GM12874 (cell line): ENCODE results near the gene SHCBP1L.

ENCODE experiments used
- TF ChIP-seq, protein P1 (sequence below): IDR thresholded peaks from 2 replicates; pipeline ENCODE4 v1.5.1; 2011; ENCODE audit warnings: low read depth, mild to moderate bottlenecking, control low read depth, low read length, moderate library complexity; ENCODE audit not compliant: insufficient read depth

SHCBP1L gene

DNA sequence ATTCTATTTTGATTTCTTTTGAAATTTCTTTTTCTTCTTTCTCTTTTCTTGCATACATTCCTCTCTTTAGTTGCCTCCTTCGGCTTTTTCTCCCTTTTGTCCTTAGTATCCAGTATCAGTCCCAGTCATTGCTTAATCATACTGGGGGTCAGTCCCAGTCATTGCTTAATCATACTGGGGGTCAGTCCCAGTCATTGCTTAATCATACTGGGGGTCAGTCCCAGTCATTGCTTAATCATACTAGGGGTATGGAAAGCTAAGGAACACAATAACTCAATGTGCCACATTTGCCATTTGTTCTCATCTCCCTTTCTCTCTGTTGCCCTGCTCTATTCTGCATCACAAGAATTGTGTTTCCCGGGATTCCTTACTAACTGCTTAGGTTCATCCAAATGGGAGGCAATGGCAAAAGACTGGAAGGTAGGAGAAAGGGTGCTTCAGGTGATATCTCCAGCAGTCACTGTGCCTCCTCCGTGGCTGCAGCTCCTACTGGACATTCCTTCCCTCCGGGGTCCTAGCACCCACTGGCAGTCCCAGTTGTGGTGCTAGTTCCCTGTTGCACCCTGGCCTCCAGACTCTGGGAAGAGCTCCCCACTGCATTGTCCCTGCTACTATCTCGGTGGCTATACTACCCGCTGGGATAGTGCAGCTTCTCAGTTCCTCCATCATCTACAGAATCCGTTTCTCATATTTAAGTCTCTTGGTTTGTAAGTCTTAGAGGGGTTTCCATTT is 37.6 kb upstream of the SHCBP1L start:
- TF ChIP-seq, protein P1, sequence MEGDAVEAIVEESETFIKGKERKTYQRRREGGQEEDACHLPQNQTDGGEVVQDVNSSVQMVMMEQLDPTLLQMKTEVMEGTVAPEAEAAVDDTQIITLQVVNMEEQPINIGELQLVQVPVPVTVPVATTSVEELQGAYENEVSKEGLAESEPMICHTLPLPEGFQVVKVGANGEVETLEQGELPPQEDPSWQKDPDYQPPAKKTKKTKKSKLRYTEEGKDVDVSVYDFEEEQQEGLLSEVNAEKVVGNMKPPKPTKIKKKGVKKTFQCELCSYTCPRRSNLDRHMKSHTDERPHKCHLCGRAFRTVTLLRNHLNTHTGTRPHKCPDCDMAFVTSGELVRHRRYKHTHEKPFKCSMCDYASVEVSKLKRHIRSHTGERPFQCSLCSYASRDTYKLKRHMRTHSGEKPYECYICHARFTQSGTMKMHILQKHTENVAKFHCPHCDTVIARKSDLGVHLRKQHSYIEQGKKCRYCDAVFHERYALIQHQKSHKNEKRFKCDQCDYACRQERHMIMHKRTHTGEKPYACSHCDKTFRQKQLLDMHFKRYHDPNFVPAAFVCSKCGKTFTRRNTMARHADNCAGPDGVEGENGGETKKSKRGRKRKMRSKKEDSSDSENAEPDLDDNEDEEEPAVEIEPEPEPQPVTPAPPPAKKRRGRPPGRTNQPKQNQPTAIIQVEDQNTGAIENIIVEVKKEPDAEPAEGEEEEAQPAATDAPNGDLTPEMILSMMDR = no peak

DNA sequence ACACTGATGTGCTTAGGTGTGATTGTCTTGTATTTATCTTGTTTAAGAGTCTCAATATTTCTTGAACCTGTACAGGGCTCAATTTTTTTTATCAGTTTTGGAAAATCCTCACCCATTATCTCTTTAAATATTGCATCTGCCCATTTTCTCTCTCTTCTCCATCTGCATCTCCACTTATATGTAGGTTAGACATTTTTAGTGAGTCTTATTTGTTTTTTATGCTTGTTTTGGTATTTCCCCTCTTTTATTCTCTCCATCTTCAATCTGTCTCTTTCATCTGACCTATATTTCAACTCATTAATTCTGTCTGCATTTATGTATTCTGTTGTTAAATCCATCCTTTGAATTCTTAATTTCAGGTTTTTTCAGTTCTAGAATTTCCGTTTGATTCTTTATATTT is 32.9 kb upstream of the SHCBP1L start:
- TF ChIP-seq, protein P1 = no peak

GRCh38 chr1:182984621-182985020 is 31.7 kb upstream of the SHCBP1L start:
- TF ChIP-seq, protein P1 = no peak

DNA sequence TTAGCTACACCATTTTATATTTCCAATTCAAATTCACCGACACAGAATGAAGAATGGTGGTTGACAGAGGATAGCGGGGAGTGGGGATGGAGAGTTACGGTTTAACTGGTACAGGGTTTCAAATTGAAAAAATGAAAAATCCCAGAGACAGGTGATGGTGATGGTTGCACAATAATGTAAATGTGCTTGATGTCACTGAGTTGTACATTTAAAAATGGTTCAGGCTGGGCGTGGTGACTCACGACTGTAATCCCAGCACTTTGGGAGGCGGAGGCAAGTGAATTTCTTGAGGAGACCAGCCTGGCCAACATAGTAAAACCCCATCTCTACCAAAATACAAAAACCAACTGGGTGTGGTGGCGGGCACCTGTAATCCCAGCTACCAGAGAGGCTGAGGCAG is 31.2 kb upstream of the SHCBP1L start:
- TF ChIP-seq, protein P1 = no peak

- TF ChIP-seq, protein P1 = no peak
Measured at GRCh38 chr1:182978151-182978853, 25.3 kb upstream of the SHCBP1L start.

GRCh38 chr1:182977480-182977879 is 24.5 kb upstream of the SHCBP1L start:
- TF ChIP-seq, protein P1 = no peak

- TF ChIP-seq, protein P1 = no peak
Measured at GRCh38 chr1:182974506-182975191, 21.7 kb upstream of the SHCBP1L start.
